K562 (cell line): ENCODE measurements around the gene LYSMD1. TPM values are rescaled to one million over a fixed set of nuclear protein-coding genes. Genes with fewer than 3 reads are reported as not detected.

Experiments
- ATAC-seq: fragments of 200-7000 bp; cut with Tn5 transposase; 3 replicates; pipeline ENCODE4 v1.9.1; 2020; ENCODE audit warnings: moderate library complexity
- BruUV-seq: library from RNA; stranded (reverse); fragments of 400-500 nt; replicated peaks from 2 replicates; lab custom pipeline; 2021; lab: Mats Ljungman, UMichigan
- CTCF ChIA-PET: fragments of 300-600 bp; formaldehyde crosslinking; extraction: SDS; loops from one replicate; lab custom pipeline; 2021; ENCODE audit warnings: low intra/inter-chr PET ratio; lab: Yijun Ruan, JAX
- POLR2A ChIA-PET: fragments of 300-600, 350-650 bp; sonication (Branson Sonifier 250); formaldehyde crosslinking; extraction: SDS; loops from one replicate; lab custom pipeline; 2021; ENCODE audit warnings: antibody characterized with exemption, inconsistent platforms; lab: Yijun Ruan, JAX
- DNase-seq, 4 experiments: peaks; one replicate each; pipeline versions ENCODE4 v3.0.0 to v3.0.0-alpha.2; 2011 to 2018; ENCODE audit warnings: low spot score in 3 of 4, mixed read lengths in 3 of 4; ENCODE audit errors: extremely low read depth in 1 of 4
- FAIRE-seq: peaks from 2 replicates; lab custom pipeline; 2011; peaks lifted over from hg19 to GRCh38; lab: Jason Lieb, UNC
- H2AFZ ChIP-seq: 2 replicates; pipeline ENCODE4 v1.6.0; 2011; ENCODE audit warnings: low read depth, low read length, control low read depth, inconsistent platforms
- H3K27ac ChIP-seq: fragments of 200-600 bp; 3 replicates; pipeline ENCODE4 v1.8.0; 2011; ENCODE audit warnings: low read depth, mild to moderate bottlenecking, control low read depth, inconsistent platforms, low read length, moderate library complexity, mixed read lengths; ENCODE audit errors: extremely low read depth
- H3K27me3 ChIP-seq, 2 experiments: fragments of 300-600 bp in 1 of 2; 2 replicates in 1 of 2; 3 replicates in 1 of 2; pipeline versions ENCODE4 v1.6.0 to v1.8.0; 2011; ENCODE audit warnings: inconsistent platforms in 2 of 2, low read length in 2 of 2, mild to moderate bottlenecking in 1 of 2, mixed read lengths in 1 of 2, moderate library complexity in 1 of 2; ENCODE audit not compliant: control insufficient read depth in 2 of 2, insufficient read depth in 2 of 2
- H3K36me3 ChIP-seq: fragments of 300-600 bp; 3 replicates; pipeline ENCODE4 v1.8.0; 2011; ENCODE audit warnings: mild to moderate bottlenecking, low read length, inconsistent platforms; ENCODE audit not compliant: control insufficient read depth, insufficient read depth
- H3K4me1 ChIP-seq, 2 experiments: fragments of 200-600 bp in 1 of 2; replicated peaks in 1 of 2; 2 replicates in 1 of 2; 3 replicates in 1 of 2; pipeline versions ENCODE4 v1.5.1 to v1.8.0; 2011; ENCODE audit warnings: inconsistent platforms in 2 of 2, low read length in 2 of 2, mild to moderate bottlenecking in 1 of 2, mixed read lengths in 1 of 2, moderate library complexity in 1 of 2; ENCODE audit not compliant: control insufficient read depth in 2 of 2, insufficient read depth in 2 of 2
- H3K4me2 ChIP-seq: 2 replicates; pipeline ENCODE4 v1.6.1; 2011; ENCODE audit warnings: low read length, control low read depth, inconsistent platforms, mixed read lengths; ENCODE audit not compliant: insufficient read depth
- H3K4me3 ChIP-seq: fragments of 200-600 bp; sonication (generic), shearing (Covaris generic); 2 replicates; pipeline ENCODE4 v1.5.1; 2016; ENCODE audit warnings: control low read depth, inconsistent platforms
- H3K79me2 ChIP-seq: fragments of 200-600 bp; 3 replicates; pipeline ENCODE4 v1.8.0; 2011; ENCODE audit warnings: low read length, inconsistent platforms; ENCODE audit not compliant: control insufficient read depth, insufficient read depth
- H3K9ac ChIP-seq, 2 experiments: 2 replicates each; pipeline versions ENCODE4 v1.6.0 to v1.6.1; 2011; ENCODE audit warnings: low read depth in 2 of 2, low read length in 2 of 2, control low read depth in 1 of 2, inconsistent platforms in 1 of 2, mild to moderate bottlenecking in 1 of 2, mixed read lengths in 1 of 2; ENCODE audit not compliant: insufficient read depth in 1 of 2
- H3K9me1 ChIP-seq: one replicate; pipeline ENCODE4 v1.6.0; 2011; ENCODE audit warnings: inconsistent platforms, mild to moderate bottlenecking, low read length, moderate library complexity; ENCODE audit not compliant: control insufficient read depth, insufficient read depth
- H3K9me3 ChIP-seq: replicated peaks from 2 replicates; pipeline ENCODE4 v1.5.1; 2011; ENCODE audit warnings: low read depth, low read length, inconsistent platforms; ENCODE audit not compliant: control insufficient read depth, insufficient read depth
- H4K20me1 ChIP-seq: replicated peaks from 2 replicates; pipeline ENCODE4 v1.6.1; 2011; ENCODE audit warnings: low read length, inconsistent platforms, mixed read lengths; ENCODE audit not compliant: control insufficient read depth, insufficient read depth
- ARID4B ChIP-seq: sonication (generic); formaldehyde crosslinking; IDR thresholded peaks from 2 replicates; pipeline ENCODE4 v1.8.0; 2022; ENCODE audit warnings: mild to moderate bottlenecking, missing genetic modification reagents
- CCNT2 ChIP-seq: IDR thresholded peaks from 2 replicates; pipeline ENCODE4 v1.6.1; 2011; ENCODE audit warnings: borderline replicate concordance, low read depth, mild to moderate bottlenecking, moderate library complexity, mixed read lengths, low read length; ENCODE audit not compliant: insufficient read length; ENCODE audit errors: extremely low read depth
- E2F6 ChIP-seq, 2 experiments: IDR thresholded peaks; 2 replicates each; pipeline ENCODE4 v1.6.1; 2011; ENCODE audit warnings: borderline replicate concordance in 1 of 2, control low read depth in 1 of 2, low read depth in 1 of 2, low read length in 1 of 2, mild to moderate bottlenecking in 1 of 2, mixed read lengths in 1 of 2, moderate library complexity in 1 of 2; ENCODE audit not compliant: insufficient read depth in 1 of 2, insufficient read length in 1 of 2, poor library complexity in 1 of 2, severe bottlenecking in 1 of 2; ENCODE audit errors: extremely low read depth in 1 of 2
- HCFC1 ChIP-seq: IDR thresholded peaks from 2 replicates; pipeline ENCODE4 v1.6.1; 2012; ENCODE audit warnings: low read depth, low read length, improper control_type of control experiment
- HINFP ChIP-seq: fragments of 450-650 bp; conservative IDR thresholded peaks from 2 replicates; pipeline ENCODE4 v1.6.1; 2016; ENCODE audit warnings: missing genetic modification characterization, low read depth, mild to moderate bottlenecking, control low read depth, missing compliant biosample characterization
- RB1 ChIP-seq: fragments of 450-650 bp; IDR thresholded peaks from 2 replicates; pipeline ENCODE4 v1.6.1; 2017; ENCODE audit warnings: low read depth, mild to moderate bottlenecking
- RBBP5 ChIP-seq: fragments of 200-600 bp; sonication (generic); IDR thresholded peaks from 2 replicates; pipeline ENCODE4 v1.6.1; 2012; ENCODE audit warnings: borderline replicate concordance, mild to moderate bottlenecking, low read length, control low read depth, inconsistent platforms; ENCODE audit not compliant: insufficient read depth, poor library complexity, severe bottlenecking
- ZNF511 ChIP-seq: sonication (generic); formaldehyde crosslinking; IDR thresholded peaks from 2 replicates; pipeline ENCODE4 v1.8.0; 2022; ENCODE audit warnings: mild to moderate bottlenecking, missing genetic modification reagents
- WGBS: fragments of 100-300 bp; shearing (Covaris generic); methylation state at CpG from one replicate; pipeline ENCODE4 v1.1.6; 2016; ENCODE audit warnings: low coverage, mixed read lengths; ENCODE audit not compliant: insufficient coverage; ENCODE audit errors: missing lambda C conversion rate; 5-methylcytosine and 5-hydroxymethylcytosine counted together
- in situ Hi-C: fragments of 300-500 bp; cut with MboI; formaldehyde crosslinking; loops from 4 replicates; pipeline ENCODE4 v1.15.0; 2018; ENCODE audit warnings: inconsistent platforms, mixed read lengths
- intact Hi-C: fragments of 100-400 bp; cut with micrococcal nuclease; formaldehyde crosslinking; loops from 2 replicates; pipeline ENCODE4 v1.14.2; 2022
- polyA plus RNA-seq, 8 experiments: library from polyadenylated mRNA; depleted of rRNA in 4 of 8; stranded (reverse) in 5 of 8; unstranded in 3 of 8; fragments of >200 nt; fragmentation: Nextera tagmentation in 2 of 8; fragmentation: Illumina TruSeq in 1 of 8; extraction: Ambion mirVana in 2 of 8; extraction: Trizol in 1 of 8; gene quantifications; 2 replicates each; pipeline versions ENCODE4 v1.2.1 to v1.2.3, GENCODE V29; 2011 to 2014; ENCODE audit warnings: inconsistent platforms in 1 of 8, missing spikeins in 1 of 8
- total RNA-seq, 7 experiments: library from RNA; depleted of rRNA in 6 of 7; stranded (reverse); fragments of >200 nt in 6 of 7; fragmentation: Illumina TruSeq in 2 of 7; extraction: Trizol in 2 of 7; gene quantifications; 2 replicates each; pipeline versions ENCODE4 v1.2.1 to v1.2.3, GENCODE V29; 2011 to 2021; ENCODE audit warnings: low replicate concordance in 1 of 7

Gene LYSMD1
- total and polyA plus RNA-seq, 9 of the 15 experiments (the other 6 are each of a cell fraction or from before 2014, with no cell fraction given), result 2.2 to 9.4 (median 6.0) TPM

GRCh38 chr1:151145304-151146071, 20.2 kb downstream of the LYSMD1 start:
- CTCF ChIA-PET, result no interaction called here
- DNase-seq, result no peak
- Histone ChIP-seq H3K9me3 (no peaks in the 10 kb centered on the region), H2AFZ (peak overlapping the region; percentile 92), H3K27me3 (no peaks in the 10 kb centered on the region), H3K4me3 (peak overlapping the region; percentile 59; the same call in 1 of the 2 replicates), H3K9me1 (no peaks in the 10 kb centered on the region), H4K20me1 (no peaks in the 10 kb centered on the region; the same call in 1 of the 2 replicates), H3K36me3 (no peaks in the 10 kb centered on the region), H3K4me1 (peaks cover 20 to 46% of the 10 kb centered on the region in 2 experiments; a peak in 4 of 5 replicates), H3K4me2 (peak overlapping the region; percentile 82), H3K79me2 (no peaks in the 10 kb centered on the region), H3K27ac (no peak overlapping the region), H3K9ac (peak overlapping the region in 1 of 2 experiments; percentile 93; a peak in 2 of 4 replicates)
- in situ Hi-C loops (no loop called here), intact Hi-C loops (no loop called here)
- no peak for FAIRE-seq
- ATAC-seq, result no peak
- BruUV-seq, result no TSS peak
- POLR2A ChIA-PET, result interaction anchor here (0.6 to 1.4 kb wide), 2 partner anchors 11 to 14 kb away, joined by 3 to 7 read pairs; no protein-coding TSS in a partner anchor
- WGBS, result 71% methylated on average over 25 of the region's 43 CpGs
- TF ChIP-seq HCFC1 (no peak), ARID4B (CRISPR knock-in tag) (0 out of 2 replicates have a peak, but pooled peaks have one; percentile 2), CCNT2 (no peak), HINFP (tag) (no peak), ZNF511 (CRISPR knock-in tag) (peak; percentile 4; the same call in 1 of the 2 replicates), RBBP5 (peak; percentile 7), E2F6 (IDR thresholded peaks at IDR 0.05; ENCODE audit: borderline replicate concordance in 1 of 2, extremely low read depth in 1 of 2, insufficient read depth in 1 of 2, insufficient read length in 1 of 2, low read depth in 1 of 2, low read length in 1 of 2, poor library complexity in 1 of 2, severe bottlenecking in 1 of 2) (peak in 1 of 2 experiments; percentile 50), RB1 (no peak)
